HG02571 (cell line): ENCODE data around the gene NKD1.

Experiments used
- ATAC-seq: cut with Tn5 transposase; IDR thresholded peaks from one replicate; pipeline ENCODE4 v1.9.1; 2021; ENCODE audit warnings: mild to moderate bottlenecking, moderate library complexity; ENCODE audit not compliant: unreplicated experiment

NKD1 gene

GRCh38 chr16:50640391-50640790, 92.2 kb downstream of the NKD1 start:
- ATAC-seq, result no peak

GRCh38 chr16:50640919-50641817, 93.0 kb downstream of the NKD1 start:
- no peak for ATAC-seq

- no peak for ATAC-seq
These were observed 93.6 kb downstream of the NKD1 start for GRCh38 chr16:50641818-50642187.

- no peak for ATAC-seq
These were observed 94.2 kb downstream of the NKD1 start for GRCh38 chr16:50642349-50642748.

- ATAC-seq, result no peak
These were observed 95.0 kb downstream of the NKD1 start for GRCh38 chr16:50643192-50643591.

- ATAC-seq, result no peak
These were observed 96.0 kb downstream of the NKD1 start for GRCh38 chr16:50644245-50644644.

- no peak for ATAC-seq
These were observed 96.5 kb downstream of the NKD1 start for GRCh38 chr16:50644729-50645128.

- ATAC-seq, result no peak
These were observed 97.5 kb downstream of the NKD1 start for GRCh38 chr16:50645563-50646220.

GRCh38 chr16:50646345-50646744, 98.1 kb downstream of the NKD1 start:
- no peak for ATAC-seq

GRCh38 chr16:50651835-50652438, 103.7 kb downstream of the NKD1 start:
- no peak for ATAC-seq

GRCh38 chr16:50652836-50653425, 104.7 kb downstream of the NKD1 start:
- no peak for ATAC-seq

- ATAC-seq, result no peak
These were observed 105.7 kb downstream of the NKD1 start for GRCh38 chr16:50653633-50654519.

- ATAC-seq, result no peak
These were observed 107.4 kb downstream of the NKD1 start for GRCh38 chr16:50655558-50656055.

GRCh38 chr16:50657241-50657640, 109.0 kb downstream of the NKD1 start:
- no peak for ATAC-seq

- ATAC-seq, result no peak
These were observed 111.6 kb downstream of the NKD1 start for GRCh38 chr16:50659806-50660205.

- ATAC-seq, result no peak
These were observed 114.2 kb downstream of the NKD1 start for GRCh38 chr16:50662306-50662940.

GRCh38 chr16:50664270-50664669, 116.1 kb downstream of the NKD1 start:
- no peak for ATAC-seq

- ATAC-seq, result no peak
These were observed 117.1 kb downstream of the NKD1 start for GRCh38 chr16:50665128-50665878.
